Stimulated activated CD8-positive, alpha-beta memory T cell treated with anti-CD3 and anti-CD28 coated beads, Interleukin-15, amount 100 ng/mL, for 24 hours (primary cell): ENCODE measurements around the gene MT1M.
"Not testable (repeated sequence)": the region's sequence is repeated elsewhere in the genome, so short reads cannot be mapped to it uniquely, and the experiment has no call there.

ENCODE experiments used
- DNase-seq: peaks from one replicate; pipeline ENCODE4 v3.0.0-alpha.2; 2020; ENCODE audit warnings: low read depth

Gene MT1M

GRCh38 chr16:56649820-56650219, 17.4 kb downstream of the MT1M start:
- DNase-seq, result no peak

- DNase-seq, result no peak
These were observed 19.1 kb downstream of the MT1M start, which contains the start of gene MT1B for GRCh38 chr16:56651586-56651985. MT1B (plus strand) TSS chr16:56651886; CDS start chr16:56651954, 68 bp downstream.

GRCh38 chr16:56652600-56652999, 20.1 kb downstream of the MT1M start:
- no peak for DNase-seq

- DNase-seq, result no peak
These were observed 20.8 kb downstream of the MT1M start for GRCh38 chr16:56653218-56653617.

GRCh38 chr16:56657555-56658326, 25.3 kb downstream of the MT1M start, which contains the start of gene MT1F:
MT1F (plus strand) TSS chr16:56657959; CDS start chr16:56658059, 100 bp downstream.
- DNase-seq, result peak; percentile 53

GRCh38 chr16:56658327-56658875, 25.9 kb downstream of the MT1M start:
- no peak for DNase-seq

- no peak for DNase-seq
These were observed 30.2 kb downstream of the MT1M start for GRCh38 chr16:56662357-56663354.

GRCh38 chr16:56664506-56664905, 32.0 kb downstream of the MT1M start:
- DNase-seq, result no peak

- DNase-seq, result not testable (repeated sequence)
These were observed 33.1 kb downstream of the MT1M start for GRCh38 chr16:56665286-56666261.

GRCh38 chr16:56667581-56668571, 35.4 kb downstream of the MT1M start, which contains the start of gene MT1G:
MT1G (minus strand) TSS chr16:56668065; CDS start chr16:56667993, 72 bp downstream.
- DNase-seq, result no peak

- no peak for DNase-seq
These were observed 36.8 kb downstream of the MT1M start, which contains the start of gene MT1H for GRCh38 chr16:56669005-56669839. MT1H (plus strand) TSS chr16:56669814; CDS start chr16:56669885, 71 bp downstream.

GRCh38 chr16:56669840-56670619, 37.6 kb downstream of the MT1M start:
- no peak for DNase-seq

- DNase-seq, result no peak
These were observed 38.1 kb downstream of the MT1M start for GRCh38 chr16:56670620-56670934.

- DNase-seq, result not testable (repeated sequence)
These were observed 39.2 kb downstream of the MT1M start for GRCh38 chr16:56671691-56672090.

- DNase-seq, result not testable (repeated sequence)
These were observed 39.7 kb downstream of the MT1M start for GRCh38 chr16:56672171-56672570.

- DNase-seq, result no peak
These were observed 40.5 kb downstream of the MT1M start for GRCh38 chr16:56672761-56673536.

- DNase-seq, result no peak
These were observed 41.5 kb downstream of the MT1M start for GRCh38 chr16:56673921-56674320.
